DOHH2 (cell line): Measurements from ENCODE around the gene ANO10.

Source experiments
- H3F3A ChIP-seq: fragments of 200-600 bp; sonication (generic), shearing (Covaris generic); 2 replicates; pipeline ENCODE4 v1.6.0; 2016; ENCODE audit warnings: antibody characterized with exemption, mild to moderate bottlenecking; ENCODE audit not compliant: control insufficient read depth, insufficient read depth
- H3K27ac ChIP-seq: fragments of 200-600 bp; sonication (generic); 2 replicates; pipeline ENCODE4 v1.5.1; 2014; ENCODE audit warnings: low read depth, mild to moderate bottlenecking, low read length, moderate library complexity
- H3K27me3 ChIP-seq: fragments of 200-600 bp; sonication (generic); 2 replicates; pipeline ENCODE4 v1.6.1; 2014; ENCODE audit warnings: mild to moderate bottlenecking, low read length, mixed read lengths; ENCODE audit not compliant: control insufficient read depth
- H3K36me3 ChIP-seq: fragments of 200-600 bp; sonication (generic); 2 replicates; pipeline ENCODE4 v1.6.1; 2014; ENCODE audit warnings: mild to moderate bottlenecking, low read length, moderate library complexity, mixed read lengths; ENCODE audit not compliant: control insufficient read depth
- H3K4me1 ChIP-seq: fragments of 200-600 bp; sonication (generic); 2 replicates; pipeline ENCODE4 v1.6.1; 2014; ENCODE audit warnings: mild to moderate bottlenecking, low read length, mixed read lengths; ENCODE audit not compliant: control insufficient read depth
- H3K4me2 ChIP-seq: fragments of 200-600 bp; sonication (generic); 2 replicates; pipeline ENCODE4 v1.6.0; 2014; ENCODE audit warnings: mild to moderate bottlenecking, low read length, moderate library complexity
- H3K4me3 ChIP-seq: fragments of 200-600 bp; sonication (generic); 2 replicates; pipeline ENCODE4 v1.5.1; 2014; ENCODE audit warnings: mild to moderate bottlenecking, low read length, mixed read lengths
- H3K79me2 ChIP-seq: fragments of 200-600 bp; sonication (generic); 2 replicates; pipeline ENCODE4 v1.6.1; 2014; ENCODE audit warnings: mild to moderate bottlenecking, low read length, mixed read lengths; ENCODE audit not compliant: control insufficient read depth
- H3K9me2 ChIP-seq: fragments of 200-600 bp; sonication (generic); replicated peaks from 2 replicates; pipeline ENCODE4 v1.6.1; 2014; ENCODE audit warnings: mild to moderate bottlenecking, low read length, mixed read lengths; ENCODE audit not compliant: control insufficient read depth
- H3K9me3 ChIP-seq: fragments of 200-600 bp; sonication (generic); 2 replicates; pipeline ENCODE4 v1.6.1; 2014; ENCODE audit warnings: antibody characterized with exemption, low read length, mixed read lengths; ENCODE audit not compliant: control insufficient read depth, insufficient read depth
- H4K20me1 ChIP-seq: fragments of 200-600 bp; sonication (generic); 2 replicates; pipeline ENCODE4 v1.6.0; 2014; ENCODE audit warnings: low read depth, mild to moderate bottlenecking, antibody characterized with exemption, low read length, moderate library complexity; ENCODE audit not compliant: control insufficient read depth, insufficient read depth
- CTCF ChIP-seq: fragments of 200-600 bp; sonication (generic); IDR thresholded peaks from one replicate; pipeline ENCODE4 v1.5.1; 2014; ENCODE audit warnings: antibody characterized with exemption, mild to moderate bottlenecking, low read depth, low read length; ENCODE audit not compliant: poor library complexity, severe bottlenecking
- EZH2phosphoT487 ChIP-seq: fragments of 200-600 bp; sonication (generic); IDR thresholded peaks from 2 replicates; pipeline ENCODE4 v1.6.1; 2017; ENCODE audit warnings: borderline replicate concordance, mild to moderate bottlenecking, antibody characterized with exemption, low read length, moderate library complexity, mixed read lengths

The ANO10 gene

GRCh38 chr3:43537225-43537624, 84.6 kb downstream of the ANO10 start:
- Histone ChIP-seq H3K4me2 (no peak overlapping the region), H3K4me3 (no peak overlapping the region), H3K27ac (no peak overlapping the region)

GRCh38 chr3:43534675-43535074, 87.1 kb downstream of the ANO10 start:
- no peaks in the 10 kb centered on the region for H3K9me2 ChIP-seq
- H3K27ac ChIP-seq, result no peak overlapping the region
- TF ChIP-seq CTCF, result no peak
- TF ChIP-seq EZH2phosphoT487, result no peak
- no peak overlapping the region for H3K4me2 ChIP-seq
- peaks cover 27% of the 10 kb centered on the region for H3K27me3 ChIP-seq
- H4K20me1 ChIP-seq, result no peaks in the 10 kb centered on the region
- H3K79me2 ChIP-seq, result no peaks in the 10 kb centered on the region
- no peaks in the 10 kb centered on the region for H3K4me1 ChIP-seq
- no peak overlapping the region for H3K4me3 ChIP-seq
- H3F3A ChIP-seq, result no peaks in the 10 kb centered on the region
- H3K36me3 ChIP-seq, result no peaks in the 10 kb centered on the region
- no peaks in the 10 kb centered on the region for H3K9me3 ChIP-seq

More at GRCh38 chr3:43537225-43537624, 84.6 kb downstream of the ANO10 start:
- Histone ChIP-seq H3K27me3 (peaks cover 34% of the 10 kb centered on the region), H3K79me2 (no peaks in the 10 kb centered on the region), H3K9me3 (no peaks in the 10 kb centered on the region), H3K36me3 (no peaks in the 10 kb centered on the region), H4K20me1 (no peaks in the 10 kb centered on the region), H3K4me1 (no peaks in the 10 kb centered on the region), H3K9me2 (no peaks in the 10 kb centered on the region), H3F3A (no peaks in the 10 kb centered on the region)
- no peak for TF ChIP-seq CTCF
- no peak for TF ChIP-seq EZH2phosphoT487

- Histone ChIP-seq H3K27ac (no peak overlapping the region), H3K27me3 (peaks cover 13% of the 10 kb centered on the region), H3K9me3 (no peaks in the 10 kb centered on the region), H3K4me2 (no peak overlapping the region), H3K4me3 (no peak overlapping the region), H3K9me2 (no peaks in the 10 kb centered on the region), H3F3A (no peaks in the 10 kb centered on the region), H4K20me1 (no peaks in the 10 kb centered on the region), H3K79me2 (no peaks in the 10 kb centered on the region), H3K36me3 (no peaks in the 10 kb centered on the region), H3K4me1 (no peaks in the 10 kb centered on the region)
- TF ChIP-seq CTCF (no peak), EZH2phosphoT487 (no peak)
Measured at GRCh38 chr3:43533009-43533408, 88.8 kb downstream of the ANO10 start.
